HS-5 (cell line): ENCODE results near the gene PHAF1.

ENCODE experiments used
- DNase-seq: peaks from one replicate; pipeline ENCODE4 v3.0.0-alpha.2; 2012; ENCODE audit warnings: low read depth

PHAF1 gene

DNA sequence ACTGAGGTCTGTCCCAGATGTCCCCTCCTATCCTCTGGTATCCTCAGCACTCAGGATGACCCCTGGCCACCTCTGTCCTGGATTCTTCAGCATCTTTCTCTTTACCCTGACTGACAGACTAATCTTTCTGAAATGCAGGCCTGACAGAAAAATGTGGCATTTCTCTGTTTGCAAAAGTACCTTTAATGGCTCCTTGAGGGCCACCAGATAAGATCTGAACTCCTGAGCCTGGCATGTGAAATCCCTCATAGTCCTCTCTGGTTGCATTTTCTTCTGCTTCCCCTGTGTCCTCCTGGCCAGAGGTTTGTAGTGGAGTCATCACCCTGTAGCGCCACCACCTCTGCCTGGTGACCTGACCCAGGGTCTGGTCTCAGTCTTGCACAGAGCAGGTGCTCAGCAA, 87.1 kb downstream of the PHAF1 start:
- DNase-seq = no peak

DNA sequence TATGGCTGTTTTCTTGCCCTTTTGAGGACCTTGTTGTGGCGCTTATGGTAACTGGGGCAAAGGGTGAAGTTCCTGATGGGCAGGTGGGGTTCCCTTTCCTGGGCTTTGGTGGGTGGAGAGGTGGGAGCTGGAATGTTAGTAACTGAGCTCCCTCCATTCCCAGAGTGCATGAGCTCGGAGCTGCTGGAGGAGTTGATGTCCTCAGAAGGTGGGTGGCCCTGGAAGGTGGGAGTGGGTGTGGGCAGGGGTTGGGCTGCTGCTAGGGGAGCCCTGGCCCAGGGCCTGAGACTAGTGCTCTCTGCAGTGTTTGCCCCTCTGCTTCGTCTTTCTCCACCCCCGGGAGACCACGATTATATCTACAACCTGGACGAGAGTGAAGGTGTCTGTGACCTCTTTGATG, 88.0 kb downstream of the PHAF1 start:
- no peak for DNase-seq
